OCI-LY1 (cell line): ENCODE measurements around the gene PGS1.

Experiments
- EZH2 ChIP-seq: fragments of 200-600 bp; sonication (generic), shearing (Covaris generic); IDR thresholded peaks from 2 replicates; pipeline ENCODE4 v1.8.0; 2017; ENCODE audit warnings: borderline replicate concordance, mixed run types, mild to moderate bottlenecking, antibody characterized with exemption, low read length, moderate library complexity, mixed read lengths
- TF ChIP-seq, protein P1 (sequence below): fragments of 200-600 bp; sonication (generic), shearing (Covaris generic); IDR thresholded peaks from 2 replicates; pipeline ENCODE4 v1.5.1; 2017; ENCODE audit warnings: mild to moderate bottlenecking, antibody characterized with exemption, low read length, moderate library complexity, mixed read lengths

DNA sequence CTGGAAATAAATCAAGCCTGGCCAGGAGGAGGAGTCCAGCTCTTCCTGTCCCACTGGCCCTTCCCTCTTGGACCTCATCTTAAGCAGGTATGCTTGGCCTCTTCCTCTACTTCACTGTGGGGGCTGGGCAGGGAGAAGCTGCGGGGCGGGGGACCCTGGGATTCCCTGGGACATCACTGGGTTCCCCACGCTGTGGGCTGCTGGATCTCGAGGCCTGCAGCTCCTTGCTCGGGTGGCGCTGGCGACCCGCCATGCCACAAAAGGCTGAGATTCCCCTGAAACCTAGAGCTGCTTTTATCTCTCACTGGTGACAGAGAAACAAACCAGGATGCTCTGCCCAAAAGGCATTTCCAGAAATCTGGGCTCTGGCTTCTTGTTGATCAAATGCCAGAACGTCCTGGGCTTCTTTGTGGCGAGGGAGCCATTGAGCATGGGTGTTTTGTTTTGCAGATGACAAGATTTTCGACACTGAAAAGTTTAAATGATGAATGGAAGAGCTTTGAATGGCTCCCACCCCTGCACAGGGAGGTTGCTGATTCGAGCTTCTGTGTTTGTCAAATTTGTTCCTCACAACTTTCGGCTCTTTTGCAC, 8.6 kb upstream of the PGS1 start:
- TF ChIP-seq, protein P1, sequence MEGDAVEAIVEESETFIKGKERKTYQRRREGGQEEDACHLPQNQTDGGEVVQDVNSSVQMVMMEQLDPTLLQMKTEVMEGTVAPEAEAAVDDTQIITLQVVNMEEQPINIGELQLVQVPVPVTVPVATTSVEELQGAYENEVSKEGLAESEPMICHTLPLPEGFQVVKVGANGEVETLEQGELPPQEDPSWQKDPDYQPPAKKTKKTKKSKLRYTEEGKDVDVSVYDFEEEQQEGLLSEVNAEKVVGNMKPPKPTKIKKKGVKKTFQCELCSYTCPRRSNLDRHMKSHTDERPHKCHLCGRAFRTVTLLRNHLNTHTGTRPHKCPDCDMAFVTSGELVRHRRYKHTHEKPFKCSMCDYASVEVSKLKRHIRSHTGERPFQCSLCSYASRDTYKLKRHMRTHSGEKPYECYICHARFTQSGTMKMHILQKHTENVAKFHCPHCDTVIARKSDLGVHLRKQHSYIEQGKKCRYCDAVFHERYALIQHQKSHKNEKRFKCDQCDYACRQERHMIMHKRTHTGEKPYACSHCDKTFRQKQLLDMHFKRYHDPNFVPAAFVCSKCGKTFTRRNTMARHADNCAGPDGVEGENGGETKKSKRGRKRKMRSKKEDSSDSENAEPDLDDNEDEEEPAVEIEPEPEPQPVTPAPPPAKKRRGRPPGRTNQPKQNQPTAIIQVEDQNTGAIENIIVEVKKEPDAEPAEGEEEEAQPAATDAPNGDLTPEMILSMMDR: no peak
- TF ChIP-seq EZH2: no peak
